ENCODE data around the gene OR8U1. TPM values are rescaled to one million over a fixed set of nuclear protein-coding genes. Genes with fewer than 3 reads are reported as not detected.
"Not testable (repeated sequence)": the region's sequence is repeated elsewhere in the genome, so short reads cannot be mapped to it uniquely, and the experiment has no call there.

OR8U1 gene
- total RNA-seq: not detected
- long read RNA-seq: 0 reads

DNA sequence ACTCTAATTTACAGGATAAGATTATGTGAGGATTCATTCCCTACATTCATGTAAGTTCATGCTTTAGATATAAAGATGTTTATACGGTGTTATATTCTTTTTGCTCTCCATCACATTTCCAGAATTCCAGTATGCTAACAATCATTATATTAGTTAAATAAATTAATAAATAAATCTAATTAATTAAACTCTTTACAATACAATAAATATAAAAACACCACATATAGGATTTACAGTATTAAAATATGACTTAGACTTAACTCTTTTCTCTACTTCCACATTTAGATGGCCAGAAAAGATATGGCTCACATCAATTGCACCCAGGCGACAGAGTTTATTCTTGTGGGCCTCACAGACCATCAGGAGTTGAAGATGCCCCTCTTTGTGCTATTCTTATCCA lies at the start of gene OR8U1:
OR8U1 (plus strand) TSS at position 301 of the 400 bp plus-strand sequence; CDS start at position 301, 0 bp downstream.
- DNase-seq (ENCODE audit: low spot score): no peak

DNA sequence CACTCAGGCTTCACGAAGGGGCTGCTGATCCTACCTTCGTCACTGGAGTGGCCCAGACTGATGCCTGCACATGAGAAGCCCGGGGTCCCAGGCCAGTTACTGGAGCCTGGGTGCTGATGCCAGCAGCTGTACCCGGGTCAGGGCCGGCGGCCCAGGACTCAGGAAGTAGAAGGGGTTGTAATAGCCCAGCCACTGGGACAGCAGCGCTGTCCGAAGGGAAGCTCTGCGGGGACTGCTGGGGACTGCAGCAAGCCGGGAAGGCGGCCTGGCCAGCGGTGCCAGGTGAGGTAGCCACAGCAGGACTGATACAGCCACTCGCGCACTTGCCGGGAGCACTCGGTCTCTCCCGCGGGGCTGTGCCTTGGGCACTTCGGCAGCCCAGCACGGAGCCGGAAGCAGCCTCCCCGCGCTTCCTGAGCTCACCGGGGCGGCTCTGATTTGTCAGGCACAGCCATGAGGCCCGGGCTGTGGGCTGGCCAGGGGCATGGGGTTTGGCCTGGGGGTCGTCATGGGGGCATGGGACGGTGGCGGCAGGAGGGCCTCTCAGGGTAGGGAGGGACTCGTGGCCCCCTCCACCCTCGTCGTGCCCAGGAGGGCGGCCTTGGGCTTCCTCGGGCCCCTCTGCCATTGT lies 43.4 kb upstream of the OR8U1 start:
- no peak for DNase-seq (ENCODE audit: low spot score)

DNA sequence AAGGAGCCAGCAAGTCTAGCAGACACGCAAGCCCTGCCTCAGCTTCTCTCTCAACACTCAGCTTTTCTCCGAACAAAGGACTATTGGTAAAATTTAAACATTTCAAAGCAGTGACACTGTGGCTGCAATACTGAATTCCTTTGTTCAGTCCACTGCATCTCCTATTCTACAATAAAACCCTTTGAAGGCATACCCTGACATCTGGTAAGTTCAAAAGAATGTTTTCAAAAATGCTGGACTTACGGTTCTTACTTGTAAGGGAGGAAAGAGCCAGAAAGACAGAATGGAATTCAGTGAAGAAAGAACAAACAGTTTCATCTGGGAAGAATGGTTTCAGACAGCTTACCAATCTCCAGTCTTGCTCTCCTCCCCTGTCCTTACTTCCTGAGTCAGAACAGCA lies 42.3 kb upstream of the OR8U1 start:
- DNase-seq (ENCODE audit: low spot score): no peak

DNA sequence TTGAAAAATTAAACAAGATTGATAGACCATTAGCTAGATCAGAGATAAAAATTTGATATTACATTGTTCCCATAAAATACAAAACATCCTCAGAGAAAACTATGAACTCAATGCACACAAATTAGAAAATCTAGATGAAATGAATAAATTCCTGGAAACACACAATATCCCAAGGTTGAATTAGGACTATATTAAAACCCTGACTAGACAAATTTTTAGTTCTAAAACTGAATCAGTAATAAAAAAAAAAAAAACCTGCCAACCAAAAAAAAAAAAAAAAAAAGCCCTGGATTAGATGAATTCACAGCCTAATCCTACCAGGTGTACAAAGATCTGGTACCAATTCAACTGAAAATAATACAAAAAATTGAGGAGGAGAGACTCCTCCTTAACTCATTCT lies 35.1 kb upstream of the OR8U1 start:
- no peak for DNase-seq (ENCODE audit: low spot score)

DNA sequence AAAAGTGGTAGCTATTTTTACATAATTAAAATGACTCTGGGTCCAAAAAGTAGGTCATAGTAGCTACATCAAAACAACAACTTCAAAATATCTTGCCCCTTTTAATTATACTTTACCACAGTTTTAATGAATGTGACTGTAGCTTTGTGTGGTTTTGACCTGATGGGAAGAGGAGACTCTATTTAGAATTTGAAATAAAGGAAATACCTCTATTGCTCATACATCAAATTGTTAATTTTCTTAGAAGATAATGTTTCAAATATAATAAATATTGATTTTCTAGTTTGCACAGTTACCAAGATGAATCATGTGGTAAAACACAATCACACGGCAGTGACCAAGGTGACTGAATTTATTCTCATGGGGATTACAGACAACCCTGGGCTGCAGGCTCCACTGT lies 29.7 kb upstream of the OR8U1 start, which contains the start of gene OR8K1:
OR8K1 (plus strand) TSS at position 301 of the 400 bp plus-strand sequence; CDS start at position 301, 0 bp downstream.
- no peak for DNase-seq (ENCODE audit: low spot score)

DNA sequence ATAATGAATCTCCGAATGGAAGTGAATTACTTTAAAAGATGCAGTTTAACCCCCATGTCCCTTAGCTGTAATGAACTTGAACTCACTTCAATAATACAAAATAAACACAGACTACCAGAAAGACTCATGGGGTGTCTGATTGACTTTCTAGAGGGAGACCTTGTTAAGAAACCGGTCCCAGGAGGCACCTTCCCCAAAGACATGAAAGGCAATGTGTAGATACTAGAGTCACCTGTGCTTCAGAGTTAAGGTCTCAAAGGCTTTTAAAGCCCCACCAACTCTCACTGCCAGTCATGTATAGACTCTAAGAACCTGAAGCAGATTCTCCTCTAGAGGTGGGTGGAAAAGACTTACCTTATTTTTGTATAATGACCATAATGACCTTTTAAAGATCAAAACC lies 21.4 kb upstream of the OR8U1 start, which contains the start of gene OR8J1:
OR8J1 (plus strand) TSS at position 301 of the 400 bp plus-strand sequence. CDS start 5,956 bp downstream, outside the sequence.
- DNase-seq (ENCODE audit: low spot score): no peak

DNA sequence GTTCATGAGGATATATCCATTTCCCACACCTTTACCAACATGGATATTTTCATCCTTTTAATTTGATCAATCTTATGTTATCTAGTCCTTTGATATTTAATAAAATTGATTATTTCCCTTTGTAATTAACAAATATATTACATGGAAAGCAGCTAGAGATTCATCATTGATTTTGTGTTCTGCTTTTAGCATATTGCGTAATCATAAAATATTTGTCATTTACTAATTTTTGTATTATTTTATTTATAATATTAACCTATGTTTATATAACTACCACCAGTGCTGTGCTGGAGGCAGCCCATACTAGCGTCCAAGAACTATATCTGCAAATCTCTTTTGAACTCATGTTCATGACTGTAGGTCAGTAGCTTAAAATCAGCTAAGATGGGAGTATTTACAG lies 4.7 kb downstream of the OR8U1 start:
- DNase-seq (ENCODE audit: low spot score): no peak

DNA sequence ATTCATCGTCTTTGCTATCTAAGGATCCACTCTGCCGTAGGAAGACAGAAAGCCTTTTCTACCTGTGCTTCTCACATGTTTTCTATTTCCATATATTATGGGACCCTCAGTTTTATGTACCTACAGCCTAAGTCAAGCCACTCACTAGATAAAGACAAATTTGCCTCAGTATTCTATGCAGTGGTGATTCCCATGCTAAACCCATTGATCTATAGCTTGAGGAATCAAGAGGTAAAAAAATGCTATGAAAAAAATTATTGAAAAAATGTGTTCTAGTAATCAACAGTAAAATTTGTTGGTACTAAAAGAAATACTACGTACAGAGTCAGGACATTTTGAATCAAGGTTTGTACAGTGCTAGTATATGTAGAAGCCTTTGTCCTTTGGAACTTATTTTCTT lies 19.0 kb downstream of the OR8U1 start:
- DNase-seq (ENCODE audit: low spot score): no peak

DNA sequence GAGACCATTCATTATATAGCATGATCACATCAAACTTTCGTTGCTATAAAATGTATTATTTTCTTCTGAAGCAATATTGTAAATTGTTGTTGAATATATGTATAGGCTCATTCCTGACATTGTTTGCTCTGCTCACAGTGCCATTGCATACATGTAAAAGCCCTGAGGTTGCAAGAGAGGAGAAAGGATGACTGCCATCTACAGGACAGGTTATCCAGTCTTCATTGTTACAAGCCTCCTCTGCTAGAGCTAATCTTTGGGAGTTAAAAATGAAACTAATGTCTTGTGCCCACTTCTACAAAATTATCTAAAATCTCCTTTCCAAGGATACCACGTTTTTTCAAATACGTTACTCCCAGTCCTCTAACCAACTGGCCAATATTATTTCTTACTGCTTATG lies 20.6 kb downstream of the OR8U1 start:
- no peak for DNase-seq (ENCODE audit: low spot score)

DNA sequence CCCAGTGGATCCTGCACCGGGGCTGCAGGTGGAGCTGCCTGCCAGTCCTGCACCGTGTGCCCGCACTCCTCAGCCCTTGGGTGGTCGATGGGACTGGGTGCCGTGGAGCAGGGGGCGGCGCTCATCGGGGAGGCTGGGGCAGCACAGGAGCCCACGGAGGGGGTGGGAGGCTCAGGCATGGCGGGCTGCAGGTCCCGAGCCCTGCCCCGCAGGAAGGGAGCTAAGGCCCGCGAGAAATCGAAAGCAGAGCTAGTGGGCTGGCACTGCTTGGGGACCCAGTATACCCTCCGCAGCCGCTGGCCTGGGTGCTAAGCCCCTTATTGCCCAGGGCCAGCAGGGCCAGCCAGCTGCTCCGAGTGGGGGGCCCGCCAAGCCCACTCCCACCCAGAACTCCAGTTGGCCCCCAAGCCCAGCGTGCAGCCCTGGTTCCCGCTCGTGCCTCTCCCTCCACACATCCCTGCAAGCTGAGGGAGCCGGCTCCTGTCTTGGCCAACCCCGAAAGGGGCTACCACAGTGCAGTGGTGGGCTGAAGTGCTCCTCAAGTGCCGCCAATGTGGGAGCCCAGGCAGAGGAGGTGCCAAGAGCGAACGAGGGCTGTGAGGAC lies 26.5 kb downstream of the OR8U1 start:
- DNase-seq (ENCODE audit: low spot score): not testable (repeated sequence)

DNA sequence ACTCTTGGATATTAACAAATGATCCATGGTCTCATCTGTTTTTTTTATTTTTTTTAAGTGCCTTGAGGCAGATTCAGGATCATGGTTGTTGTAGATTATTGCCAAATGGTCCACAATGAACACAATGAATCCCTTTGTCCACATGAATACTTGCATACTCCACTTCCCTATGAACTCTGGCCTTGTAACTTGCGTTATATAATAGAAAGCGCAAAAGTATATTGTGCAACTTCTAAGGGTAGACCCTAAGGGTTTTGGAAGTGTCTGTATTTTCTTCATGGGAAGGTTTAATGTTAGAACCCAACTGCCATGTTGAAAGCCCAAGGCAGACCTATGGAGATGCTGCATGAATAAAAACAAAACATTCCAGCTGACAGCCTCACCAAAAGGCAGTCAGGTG lies 29.0 kb downstream of the OR8U1 start:
- no peak for DNase-seq (ENCODE audit: low spot score)

DNA sequence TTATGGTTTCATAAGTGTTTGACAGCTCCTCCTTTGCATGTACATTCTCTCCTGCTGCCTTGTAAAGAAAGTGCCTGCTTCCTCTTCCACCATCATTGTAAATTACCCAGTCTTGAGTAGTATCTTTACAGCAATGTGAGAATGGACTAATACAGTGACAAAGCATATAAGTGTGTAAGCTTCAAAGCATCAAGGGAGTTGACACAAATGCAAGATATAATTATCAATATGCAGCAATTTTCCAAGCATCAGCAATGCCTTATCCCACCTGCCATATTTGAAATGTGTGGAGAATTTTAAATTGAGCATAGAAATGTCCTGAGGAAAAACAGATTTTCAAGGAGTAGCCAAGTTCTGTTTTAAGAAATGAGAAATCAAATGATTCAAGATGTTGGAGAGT lies 35.4 kb downstream of the OR8U1 start:
- DNase-seq (ENCODE audit: low spot score): no peak

DNA sequence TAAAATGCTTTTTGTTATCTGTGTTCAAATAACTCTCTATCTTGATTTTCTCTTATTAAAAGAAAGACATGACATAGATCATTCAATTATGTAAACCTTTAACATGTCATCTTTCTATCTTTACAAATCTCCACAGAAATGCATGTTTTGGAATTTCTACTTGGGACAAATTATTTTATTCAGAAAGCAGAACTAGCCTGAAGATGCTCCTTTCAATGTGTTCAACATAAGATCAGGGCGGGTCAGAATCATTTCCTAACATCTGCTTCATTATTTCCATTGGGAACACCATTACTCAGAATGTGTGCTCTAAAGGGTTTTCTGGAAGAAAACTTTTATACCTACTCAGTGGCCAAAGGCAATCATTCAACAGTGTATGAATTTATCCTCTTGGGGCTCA lies 37.0 kb downstream of the OR8U1 start, which contains the start of gene OR5AL1:
OR5AL1 (plus strand) TSS at position 301 of the 400 bp plus-strand sequence.
- no peak for DNase-seq (ENCODE audit: low spot score)

Other genes starting within 250 kb of the OR8U1 start
- gene OR8J3, start 235.4 kb upstream of the OR8U1 start, total RNA-seq: not detected
- gene OR8K5, start 215.3 kb upstream of the OR8U1 start, total RNA-seq: not detected
- not detected for gene OR5J2, start 199.0 kb upstream of the OR8U1 start, total RNA-seq
- not detected for gene OR5T2, start 141.4 kb upstream of the OR8U1 start, total RNA-seq
- not detected for gene OR5T3, start 123.4 kb upstream of the OR8U1 start, total RNA-seq
- not detected for gene OR5T1, start 101.5 kb upstream of the OR8U1 start, total RNA-seq
- not detected for gene OR8H1, start 83.4 kb upstream of the OR8U1 start, total RNA-seq
- gene OR8K3, start 60.5 kb upstream of the OR8U1 start, total RNA-seq: not detected
- not detected for gene OR8K1, start 29.6 kb upstream of the OR8U1 start, total RNA-seq
- not detected for gene OR8J1, start 21.3 kb upstream of the OR8U1 start, total RNA-seq
- gene OR5AL1, start 37.1 kb downstream of the OR8U1 start, total RNA-seq: not detected
- not detected for gene OR5M3, start 97.7 kb downstream of the OR8U1 start, total RNA-seq
- not detected for gene OR5M8, start 115.7 kb downstream of the OR8U1 start, total RNA-seq
- not detected for gene OR5M11, start 167.6 kb downstream of the OR8U1 start, total RNA-seq
- gene OR5M10, start 202.1 kb downstream of the OR8U1 start, total RNA-seq: not detected
- gene OR5M1, start 239.2 kb downstream of the OR8U1 start, total RNA-seq: not detected

Measured in mesenteric fat pad (tissue), 1 donor.